K562 (cell line): Measurements from ENCODE around the gene KLHL8. TPM values are rescaled to one million over a fixed set of nuclear protein-coding genes. Genes with fewer than 3 reads are reported as not detected.
A peak's percentile ranks its signal among the peaks of the same experiment; 100 is the strongest.

Experiments used
- DACH1 ChIP-seq: fragments of 450-650 bp; IDR thresholded peaks from 2 replicates; pipeline ENCODE4 v1.6.1; 2018; ENCODE audit not compliant: partially characterized antibody
- E4F1 ChIP-seq: fragments of 250-450 bp; sonication (Bioruptor Pico); IDR thresholded peaks from 2 replicates; pipeline ENCODE4 v1.5.0; 2021; ENCODE audit warnings: mild to moderate bottlenecking, borderline replicate concordance
- EWSR1 ChIP-seq: fragments of 450-650 bp; IDR thresholded peaks from 2 replicates; pipeline ENCODE4 v1.6.1; 2018; ENCODE audit warnings: borderline replicate concordance, mild to moderate bottlenecking, low read depth, moderate library complexity; ENCODE audit not compliant: partially characterized antibody
- IRF2 ChIP-seq: sonication (generic); formaldehyde crosslinking; IDR thresholded peaks from 2 replicates; pipeline ENCODE4 v1.8.1; 2022; ENCODE audit warnings: mild to moderate bottlenecking, missing genetic modification reagents
- MAFF ChIP-seq: IDR thresholded peaks from 2 replicates; pipeline ENCODE4 v1.6.1; 2012; ENCODE audit warnings: low read length, improper control_type of control experiment
- NR2C2 ChIP-seq, 2 experiments: fragments of 200-800 bp in 1 of 2; sonication (Bioruptor generic) in 1 of 2; sonication (generic) in 1 of 2; formaldehyde crosslinking in 1 of 2; IDR thresholded peaks; 2 replicates each; pipeline versions ENCODE4 v1.6.1 to v1.8.0; 2016 to 2022; ENCODE audit warnings: mild to moderate bottlenecking in 1 of 2, missing compliant biosample characterization in 1 of 2, missing genetic modification characterization in 1 of 2, missing genetic modification reagents in 1 of 2
- NR2F6 ChIP-seq: fragments of 450-650 bp; formaldehyde crosslinking; IDR thresholded peaks from 2 replicates; pipeline ENCODE4 v1.4.0; 2020; ENCODE audit warnings: mild to moderate bottlenecking
- PRMT5 ChIP-seq: sonication (generic); formaldehyde crosslinking; IDR thresholded peaks from 2 replicates; pipeline ENCODE4 v1.5.0; 2020; ENCODE audit warnings: missing genetic modification reagents
- RBM34 ChIP-seq: fragments of 200-400 bp; formaldehyde crosslinking; IDR thresholded peaks from 2 replicates; pipeline ENCODE4 v1.6.1; 2018; ENCODE audit warnings: low read length, borderline replicate concordance; ENCODE audit not compliant: insufficient read depth
- SRSF1 ChIP-seq: fragments of 200-400 bp; formaldehyde crosslinking; IDR thresholded peaks from 2 replicates; pipeline ENCODE4 v1.6.1; 2017; ENCODE audit warnings: mild to moderate bottlenecking, low read depth, low read length, moderate library complexity
- TSHZ1 ChIP-seq: fragments of 250-450 bp; sonication (Bioruptor Pico); IDR thresholded peaks from 2 replicates; pipeline ENCODE4 v1.4.0; 2020; ENCODE audit warnings: mild to moderate bottlenecking, moderate library complexity
- ZBTB12 ChIP-seq: fragments of 250-450 bp; sonication (Bioruptor Pico); IDR thresholded peaks from 2 replicates; pipeline ENCODE4 v1.4.0; 2020
- ZBTB49 ChIP-seq: sonication (generic); formaldehyde crosslinking; IDR thresholded peaks from 2 replicates; pipeline ENCODE4 v1.8.0; 2022; ENCODE audit warnings: missing genetic modification reagents, mild to moderate bottlenecking, borderline replicate concordance
- ZKSCAN8 ChIP-seq: fragments of 200-800 bp; sonication (Bioruptor generic); IDR thresholded peaks from 2 replicates; pipeline ENCODE4 v1.6.1; 2016; ENCODE audit warnings: missing genetic modification characterization, missing compliant biosample characterization
- ZNF398 ChIP-seq: fragments of 250-450 bp; sonication (Bioruptor Pico); IDR thresholded peaks from 2 replicates; pipeline ENCODE4 v1.8.0; 2021; ENCODE audit warnings: moderate library complexity, mild to moderate bottlenecking, inconsistent platforms
- polyA plus RNA-seq, 8 experiments: library from polyadenylated mRNA; depleted of rRNA in 4 of 8; stranded (reverse) in 5 of 8; unstranded in 3 of 8; fragments of >200 nt; fragmentation: Nextera tagmentation in 2 of 8; fragmentation: Illumina TruSeq in 1 of 8; extraction: Ambion mirVana in 2 of 8; extraction: Trizol in 1 of 8; gene quantifications; 2 replicates each; pipeline versions ENCODE4 v1.2.1 to v1.2.3, GENCODE V29; 2011 to 2014; ENCODE audit warnings: inconsistent platforms in 1 of 8, missing spikeins in 1 of 8
- total RNA-seq, 7 experiments: library from RNA; depleted of rRNA in 6 of 7; stranded (reverse); fragments of >200 nt in 6 of 7; fragmentation: Illumina TruSeq in 2 of 7; extraction: Trizol in 2 of 7; gene quantifications; 2 replicates each; pipeline versions ENCODE4 v1.2.1 to v1.2.3, GENCODE V29; 2011 to 2021; ENCODE audit warnings: low replicate concordance in 1 of 7

Gene KLHL8
- total and polyA plus RNA-seq, 9 of the 15 experiments (the other 6 are each of a cell fraction or from before 2014, with no cell fraction given): 8.7 to 25.3 (median 15.7) TPM

GRCh38 chr4:87220094-87220822 lies at the start of gene KLHL8 (continued):
- TF ChIP-seq TSHZ1 (CRISPR knock-in tag) (no peak), SRSF1 (no peak), RBM34 (no peak), DACH1 (no peak), ZBTB12 (no peak), PRMT5 (CRISPR knock-in tag) (no peak), ZKSCAN8 (no peak), NR2C2 (CRISPR knock-in tag; IDR thresholded peaks at IDR 0.05) (no peak), NR2C2 (tag; IDR thresholded peaks at IDR 0.05) (peak; percentile 66), ZBTB49 (CRISPR knock-in tag) (no peak), E4F1 (CRISPR knock-in tag) (no peak), ZNF398 (no peak), NR2F6 (CRISPR knock-in tag) (no peak), EWSR1 (no peak), IRF2 (CRISPR knock-in tag) (no peak), MAFF (no peak)
